GM18502 (cell line): ENCODE results near the gene BCAR1.
"Not testable (repeated sequence)": the region's sequence is repeated elsewhere in the genome, so short reads cannot be mapped to it uniquely, and the experiment has no call there.

Source experiments
- ATAC-seq: cut with Tn5 transposase; IDR thresholded peaks from one replicate; pipeline ENCODE4 v1.9.1; 2021; ENCODE audit warnings: mild to moderate bottlenecking; ENCODE audit not compliant: unreplicated experiment, poor library complexity

BCAR1 gene

DNA sequence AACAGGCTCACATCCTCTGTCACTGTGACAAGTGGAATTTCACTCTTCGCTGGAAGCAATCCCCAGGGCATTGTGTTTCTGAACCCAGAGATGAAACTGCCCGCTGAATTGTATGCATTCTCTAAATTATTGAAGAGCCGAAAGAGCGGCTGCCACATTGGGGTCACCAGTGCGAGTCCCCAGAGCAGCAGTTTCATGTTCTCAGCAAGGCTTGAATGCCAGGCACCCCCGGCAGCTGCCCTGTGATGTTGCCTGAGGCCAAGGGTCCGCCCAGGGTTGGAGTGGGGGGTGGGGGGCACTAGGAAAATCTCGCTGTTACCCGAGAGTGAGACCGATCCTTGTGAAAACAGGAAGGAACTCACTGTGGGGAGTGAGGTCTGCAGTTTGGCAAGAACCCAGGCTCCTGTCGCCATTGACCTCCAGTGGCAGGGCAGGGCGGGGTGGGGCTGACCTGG, 20.7 kb upstream of the BCAR1 start:
- ATAC-seq, result no peak

DNA sequence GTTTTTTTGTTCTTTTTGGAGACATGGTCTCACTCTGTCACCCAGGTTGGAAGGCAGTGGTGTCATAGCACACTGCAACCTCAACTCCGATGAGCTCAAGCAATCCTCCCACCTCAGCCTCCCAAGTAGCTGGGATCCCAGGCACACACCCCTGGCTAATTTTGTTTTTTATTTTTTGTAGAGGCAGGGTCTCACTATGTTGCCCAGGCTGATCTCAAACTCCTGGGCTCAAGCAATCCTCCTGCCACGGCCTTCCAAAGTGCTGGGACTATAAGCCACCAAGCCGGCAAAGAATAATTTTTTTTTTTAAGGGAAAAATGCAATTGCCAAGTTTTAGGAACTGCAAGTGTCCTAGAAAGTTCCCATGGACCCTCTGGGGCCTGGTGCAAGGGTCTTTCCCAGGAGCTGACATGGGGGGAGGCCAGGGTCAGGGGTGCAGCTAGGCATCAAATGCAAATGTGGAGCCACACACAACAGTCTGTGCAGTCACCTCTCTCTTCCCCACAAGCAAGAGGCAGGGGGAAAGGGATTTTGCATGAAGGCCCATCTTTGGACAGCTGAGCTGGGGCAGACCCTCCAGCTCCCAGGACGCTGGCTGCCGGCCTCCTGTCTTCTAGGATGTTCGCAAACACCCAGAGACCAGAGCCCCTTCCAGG, 20.1 kb upstream of the BCAR1 start:
- no peak for ATAC-seq

DNA sequence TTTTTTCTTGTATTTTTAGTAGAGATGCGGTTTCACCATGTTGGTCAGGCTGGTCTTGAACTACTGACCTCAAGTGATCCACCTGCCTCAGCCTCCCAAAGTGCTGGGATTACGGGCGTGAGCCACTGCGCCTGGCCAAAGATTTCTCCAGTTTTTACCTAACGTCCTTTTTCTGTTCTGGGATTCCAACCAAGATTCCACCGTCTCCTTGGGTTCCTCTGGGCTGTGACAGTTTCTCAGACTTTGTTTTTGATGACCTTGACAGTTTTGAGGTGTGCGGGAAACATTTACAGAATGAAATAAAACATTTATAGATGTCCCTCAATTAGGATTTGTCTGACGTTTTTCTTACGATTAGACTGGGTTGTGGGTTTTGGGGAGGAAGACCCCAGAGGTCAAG, 17.9 kb upstream of the BCAR1 start:
- not testable (repeated sequence) for ATAC-seq

DNA sequence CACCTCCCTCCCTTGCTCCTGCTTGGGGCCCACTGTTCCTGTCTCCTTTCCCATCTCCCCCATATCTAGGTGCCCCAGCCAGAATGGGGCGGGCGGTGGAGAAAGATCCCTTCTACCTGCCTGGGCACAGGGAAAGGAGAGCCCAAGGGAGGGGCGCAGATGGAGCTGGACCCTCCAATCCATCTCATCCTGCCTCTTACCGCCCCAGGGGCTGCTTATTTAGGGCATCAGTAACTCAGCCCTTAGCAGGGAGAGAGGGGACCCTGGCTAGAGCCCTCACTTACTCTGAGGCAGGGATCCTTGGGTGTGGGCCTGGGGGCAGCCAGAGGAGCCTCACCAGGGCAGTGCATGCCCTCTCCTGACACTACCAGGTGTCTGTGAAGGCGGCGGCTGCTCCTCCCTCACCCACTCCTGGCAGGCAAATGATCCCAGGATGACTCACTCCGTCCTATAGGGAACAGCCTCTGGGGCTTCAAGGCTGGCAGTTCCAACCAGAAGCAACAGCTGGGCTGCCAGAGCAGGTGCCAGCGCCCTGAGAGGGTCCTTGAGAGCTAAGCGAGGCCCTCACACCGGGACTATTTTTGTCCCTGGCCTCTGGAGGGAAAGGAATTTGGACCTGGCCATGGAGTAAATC, 16.3 kb upstream of the BCAR1 start:
- no peak for ATAC-seq

DNA sequence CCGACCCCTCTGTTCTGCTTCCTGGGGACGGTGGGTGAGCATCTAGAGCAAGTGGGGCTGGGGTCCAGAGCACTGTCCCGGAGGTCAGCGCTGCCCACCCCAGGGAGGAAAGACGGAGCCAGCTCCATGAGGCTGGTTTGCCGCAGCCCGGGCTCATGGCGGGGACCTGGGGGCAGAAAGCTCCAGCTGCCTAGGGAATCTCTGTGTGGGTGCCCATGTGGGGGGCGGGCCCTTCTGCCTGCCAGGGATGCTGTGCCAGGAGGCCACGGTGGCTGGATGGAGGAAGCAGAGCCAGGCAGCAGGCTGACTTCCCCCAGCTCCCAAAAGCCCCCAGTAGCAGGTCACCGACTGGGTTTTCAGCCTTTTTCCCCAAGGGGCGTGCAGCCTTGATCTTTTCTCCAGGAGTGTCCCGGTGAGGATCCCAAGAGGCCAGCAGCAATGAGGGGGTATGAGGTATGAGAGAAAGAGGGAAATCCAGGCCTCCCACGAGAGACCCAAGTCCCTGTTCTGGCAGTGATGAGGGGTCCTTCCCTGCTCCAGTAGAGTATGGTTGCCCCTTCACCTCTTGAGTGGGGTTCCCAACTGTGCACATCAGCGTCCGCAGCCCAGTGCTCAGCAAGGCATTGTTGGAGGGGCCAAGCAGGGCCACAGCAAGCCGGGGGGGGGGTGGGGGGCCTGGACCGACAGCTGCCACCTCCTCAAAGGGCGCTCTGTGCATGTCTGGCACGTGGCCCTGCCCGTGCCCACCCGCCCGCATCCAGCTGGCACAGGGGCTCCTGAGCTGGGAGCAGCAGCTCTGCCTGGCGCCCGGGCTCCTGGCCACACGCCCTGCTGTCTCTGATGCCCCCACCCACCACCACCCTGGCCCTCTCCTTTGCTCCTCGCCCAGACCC, 15.6 kb upstream of the BCAR1 start:
- ATAC-seq, result no peak

DNA sequence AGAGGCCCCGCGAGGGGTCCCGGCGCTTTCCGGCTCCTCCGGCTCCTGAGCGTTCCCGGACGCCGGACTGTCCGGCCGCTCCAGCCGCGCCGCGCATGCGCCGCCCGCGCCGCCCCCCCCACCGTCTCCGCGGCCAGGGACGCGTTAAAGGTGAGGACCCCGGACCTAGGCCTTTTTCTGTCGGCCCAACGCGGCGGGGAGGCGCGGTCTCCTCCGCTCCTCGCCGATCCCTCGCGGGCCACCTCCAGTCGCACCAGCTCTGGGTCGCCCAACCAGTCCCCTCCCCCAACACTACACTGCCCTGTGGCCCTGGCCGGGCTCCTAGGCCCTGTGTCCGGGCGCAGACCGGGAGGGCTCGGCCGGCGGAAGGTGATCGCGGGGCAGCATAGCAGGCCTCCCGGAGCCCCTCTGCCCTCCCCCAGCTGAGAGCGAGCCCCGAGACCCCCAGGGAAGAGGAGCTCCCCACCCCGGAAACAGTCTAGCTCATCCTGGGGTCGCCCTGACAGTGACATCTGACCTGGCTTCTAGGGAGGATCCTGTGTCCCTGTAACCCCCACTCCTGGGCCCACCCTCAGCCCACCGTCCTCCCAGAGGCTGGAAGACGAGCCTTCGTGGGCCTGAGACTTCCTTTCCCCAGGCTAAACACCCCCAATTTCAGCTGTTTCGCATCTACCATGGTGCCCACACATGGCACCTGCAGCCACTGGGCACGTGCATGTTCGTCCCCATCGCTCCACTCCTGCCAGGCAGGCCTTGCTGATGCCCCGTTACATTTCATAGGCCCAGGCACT, 14.7 kb upstream of the BCAR1 start:
- ATAC-seq, result peak; percentile 77

DNA sequence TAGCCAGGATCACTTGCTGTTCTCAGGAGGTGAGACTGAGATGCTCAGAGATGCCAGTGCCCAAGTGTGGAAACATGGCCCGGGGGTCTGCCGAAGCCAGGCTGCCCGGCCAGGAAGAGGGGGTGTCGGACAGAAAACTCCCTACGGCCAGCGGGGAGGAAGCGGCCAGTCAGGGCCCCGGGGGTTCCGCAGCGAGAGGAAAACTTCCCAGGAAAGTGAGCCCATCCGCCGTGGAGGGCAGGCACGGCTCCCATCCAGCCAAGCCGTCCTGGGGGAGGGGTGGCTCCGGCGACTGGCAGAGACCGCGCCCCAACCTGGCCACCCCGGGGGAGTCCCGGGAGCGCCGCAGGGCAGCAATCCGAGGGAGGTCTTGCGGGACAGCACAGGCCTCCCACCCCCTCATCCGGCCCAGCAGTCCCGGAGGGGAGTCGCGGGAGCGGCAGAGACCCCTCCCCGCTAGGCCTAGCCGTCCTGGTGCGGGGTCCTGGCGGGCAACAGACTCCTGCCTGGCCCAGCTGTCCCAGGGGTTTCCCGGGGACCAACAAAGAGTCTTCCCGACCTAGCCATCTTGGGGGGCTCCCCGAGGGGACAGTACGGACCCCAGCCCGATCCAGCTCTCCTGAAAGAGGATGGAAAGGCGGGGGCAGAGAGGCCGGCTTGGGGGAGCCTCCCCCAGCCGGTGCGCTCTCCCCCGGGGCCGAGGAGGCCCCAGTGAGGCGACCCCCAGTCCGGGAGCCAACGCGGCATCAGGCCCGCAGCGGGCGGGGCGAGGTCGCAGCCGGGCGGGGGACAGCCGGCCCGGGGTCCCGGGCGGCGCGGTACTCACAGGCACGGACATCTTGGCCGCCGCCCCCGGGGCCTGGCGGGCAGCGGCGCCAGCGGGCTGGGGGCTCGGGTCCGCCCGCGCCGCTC, 13.8 kb upstream of the BCAR1 start:
- peak; percentile 11 for ATAC-seq

DNA sequence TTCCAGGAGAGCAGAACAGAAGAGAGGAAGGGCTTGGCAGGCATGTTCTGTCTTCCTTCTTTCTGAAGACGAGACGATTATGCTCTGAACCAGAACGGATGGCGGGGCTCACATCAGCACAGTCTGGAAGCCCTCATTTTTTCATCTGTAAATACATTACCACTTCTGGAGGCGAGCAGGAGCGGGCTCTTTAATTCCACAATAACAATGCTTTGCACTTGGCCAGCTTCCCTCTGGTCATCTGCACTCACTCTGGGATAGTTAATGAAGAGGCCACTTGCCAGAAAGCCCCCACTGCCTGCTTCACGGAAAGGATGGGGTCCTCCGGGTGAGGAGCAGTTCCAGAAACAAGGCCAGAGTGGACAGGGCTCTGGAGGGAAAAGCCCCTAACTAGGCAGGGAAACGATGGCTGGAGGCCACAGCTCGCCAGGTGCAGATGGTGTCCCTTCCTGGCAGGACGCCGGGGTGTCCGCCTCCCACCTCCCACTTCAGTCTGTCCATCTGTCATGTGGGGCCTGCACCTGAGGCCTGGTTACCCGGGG, 13.1 kb upstream of the BCAR1 start:
- ATAC-seq, result no peak

DNA sequence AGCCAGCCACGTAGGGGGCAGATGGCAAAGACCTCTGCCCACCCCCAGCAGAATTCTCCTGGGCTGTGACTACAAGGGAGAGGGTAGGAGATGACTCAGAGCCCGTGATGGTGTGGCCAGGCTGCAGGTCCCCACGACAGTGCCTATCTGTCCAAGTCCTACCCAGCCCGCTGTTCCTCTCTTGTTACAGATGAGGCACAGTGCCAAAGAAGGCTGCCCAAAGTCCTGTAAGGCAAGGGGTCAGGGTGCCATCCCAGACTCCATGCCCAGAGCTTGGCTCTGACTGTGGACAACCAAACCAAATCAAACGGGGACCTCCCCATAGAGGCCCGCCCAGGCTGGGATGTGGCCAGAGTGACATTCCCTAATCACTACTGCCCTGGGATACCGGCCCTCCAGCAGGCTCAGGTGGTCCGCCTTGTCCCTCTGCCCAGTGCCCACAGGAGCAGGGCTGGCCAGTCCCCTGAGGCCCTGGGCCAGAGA, 12.6 kb upstream of the BCAR1 start:
- ATAC-seq, result no peak

DNA sequence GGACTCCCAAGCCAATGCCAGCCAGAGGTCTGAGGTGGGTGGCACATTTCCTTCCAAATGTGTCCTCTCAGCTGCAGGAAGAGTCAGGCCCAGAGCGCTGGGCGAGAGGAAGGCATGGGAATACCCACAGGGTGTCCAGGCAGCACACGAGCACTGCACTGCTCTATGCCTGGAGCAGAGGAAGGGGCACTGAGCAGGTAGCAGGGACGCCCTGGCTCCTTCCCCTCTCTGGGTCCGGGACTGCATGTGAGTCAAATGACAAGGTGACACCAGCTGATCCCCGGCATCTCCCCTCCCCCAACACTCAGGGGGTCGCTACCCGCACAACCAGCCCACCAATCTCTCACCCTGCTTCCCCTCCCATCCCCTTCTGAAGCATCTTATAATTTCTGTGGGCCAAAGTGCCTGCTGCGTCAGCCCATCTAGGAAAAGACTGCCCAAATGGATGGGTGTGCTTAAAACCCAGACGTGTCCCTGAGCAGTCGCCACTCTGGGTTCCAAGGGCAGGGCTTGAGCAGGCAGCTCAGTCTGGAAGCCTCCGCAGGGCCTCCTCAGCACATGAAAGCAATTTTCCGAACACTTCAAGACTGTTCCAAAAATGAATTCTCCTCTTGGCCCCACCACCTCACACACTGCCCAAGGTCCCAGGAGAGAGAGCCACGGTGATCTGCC, 12.0 kb upstream of the BCAR1 start:
- no peak for ATAC-seq

DNA sequence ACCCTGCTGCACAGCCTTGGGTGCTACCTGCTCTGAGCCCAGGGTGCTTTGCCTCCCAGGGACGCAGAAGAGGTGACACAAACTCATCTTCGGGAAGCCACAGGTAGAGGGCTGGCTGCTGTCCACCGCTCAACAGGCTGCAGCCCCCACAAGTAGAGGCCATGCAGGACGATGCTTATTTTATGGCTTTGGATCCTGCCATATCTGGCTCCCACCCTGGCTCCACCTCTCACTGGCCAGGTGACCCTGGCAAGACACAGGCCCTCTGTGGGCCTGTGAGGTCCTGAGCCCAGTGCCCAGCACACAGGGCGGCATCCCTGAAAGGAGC, 11.3 kb upstream of the BCAR1 start:
- no peak for ATAC-seq

DNA sequence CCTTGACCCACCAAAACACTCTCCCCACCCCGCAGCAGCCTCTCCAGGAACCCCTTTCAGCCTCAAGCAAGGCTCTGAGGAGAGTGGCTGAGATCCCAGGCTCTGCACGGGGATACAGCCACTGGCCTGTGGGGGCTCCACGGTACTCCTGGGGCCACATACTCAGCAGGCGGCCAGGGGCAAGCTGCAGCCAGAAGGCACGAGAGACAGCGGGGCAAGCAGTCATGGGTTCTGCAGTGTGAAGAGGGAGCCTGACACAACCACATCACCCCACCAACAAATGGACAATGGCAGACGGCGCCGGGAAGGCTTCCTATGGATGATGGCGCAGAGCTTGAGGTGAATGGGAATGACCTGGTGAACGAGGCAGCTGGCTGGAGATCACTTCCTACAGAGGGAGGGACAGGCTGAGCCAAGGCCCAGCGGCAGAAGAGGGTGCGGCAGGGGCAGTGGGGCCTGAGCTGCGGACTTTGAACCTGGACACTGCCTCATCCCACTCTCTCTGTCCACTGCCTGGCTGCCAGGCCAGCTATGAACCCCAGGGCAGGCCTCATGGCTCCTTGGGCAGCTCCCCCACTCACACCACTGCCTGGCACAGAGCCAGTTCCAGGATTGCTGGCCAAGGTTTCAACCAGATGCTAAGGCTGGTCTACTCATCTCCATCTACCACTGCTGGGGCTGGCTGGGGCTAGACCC, 10.8 kb upstream of the BCAR1 start:
- no peak for ATAC-seq

DNA sequence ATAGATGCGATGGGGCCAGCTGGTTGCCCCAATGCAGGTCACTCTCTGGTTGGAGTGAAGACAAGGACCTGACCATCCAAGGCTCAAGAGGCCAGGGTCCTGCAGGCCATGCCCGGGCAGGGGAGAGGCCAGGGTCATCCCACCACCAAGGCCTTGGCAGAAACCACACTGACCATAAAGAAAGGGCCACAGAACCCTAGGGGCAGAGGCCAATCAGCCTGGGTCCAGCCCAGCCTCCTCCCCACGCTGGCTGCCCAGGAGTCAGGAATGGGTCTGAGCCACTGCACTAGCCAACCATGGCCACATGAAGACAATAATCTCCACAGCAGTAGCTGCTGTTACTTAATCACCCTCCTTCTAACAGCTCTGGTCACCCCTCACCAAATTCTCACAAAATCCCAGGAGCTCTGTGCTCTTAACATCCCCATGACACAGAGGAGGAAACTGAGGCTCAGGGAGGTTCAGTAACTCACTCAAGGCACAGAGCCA, 10.2 kb upstream of the BCAR1 start:
- no peak for ATAC-seq

DNA sequence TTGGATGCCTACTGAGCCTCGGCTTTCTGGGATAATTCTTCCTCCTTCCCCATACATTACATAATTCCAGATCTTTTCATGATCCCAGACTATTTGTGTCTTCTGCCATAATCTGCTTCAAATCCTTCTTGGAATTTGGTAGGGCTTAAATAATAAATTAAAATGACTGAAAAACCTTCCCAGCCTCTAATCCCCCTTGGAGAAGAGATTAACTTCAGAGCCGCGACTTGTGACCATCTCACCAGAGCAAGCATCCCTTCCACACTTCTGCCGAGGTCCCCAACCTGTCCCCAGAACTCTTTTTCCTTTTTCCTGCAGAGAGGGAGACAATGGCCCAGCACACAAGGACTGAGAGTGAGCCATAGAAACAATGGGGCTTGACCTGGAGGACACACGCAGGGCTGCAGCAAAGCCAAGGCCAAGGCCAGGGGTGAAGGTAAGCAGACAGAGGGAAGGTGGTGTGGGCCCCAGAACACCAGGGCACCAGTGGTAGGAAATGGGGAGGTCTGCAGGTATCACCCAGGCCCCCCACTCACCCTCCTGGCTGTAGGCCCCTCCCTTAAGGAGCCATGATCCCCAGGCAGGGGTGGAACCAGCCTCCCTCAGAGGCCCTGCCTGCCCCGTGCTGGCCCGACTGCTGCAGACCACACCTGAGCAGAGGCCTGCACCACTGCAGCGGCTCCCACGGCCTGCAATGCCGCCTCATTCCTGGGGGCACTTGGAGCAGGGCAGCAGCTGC, 9.6 kb upstream of the BCAR1 start:
- no peak for ATAC-seq

DNA sequence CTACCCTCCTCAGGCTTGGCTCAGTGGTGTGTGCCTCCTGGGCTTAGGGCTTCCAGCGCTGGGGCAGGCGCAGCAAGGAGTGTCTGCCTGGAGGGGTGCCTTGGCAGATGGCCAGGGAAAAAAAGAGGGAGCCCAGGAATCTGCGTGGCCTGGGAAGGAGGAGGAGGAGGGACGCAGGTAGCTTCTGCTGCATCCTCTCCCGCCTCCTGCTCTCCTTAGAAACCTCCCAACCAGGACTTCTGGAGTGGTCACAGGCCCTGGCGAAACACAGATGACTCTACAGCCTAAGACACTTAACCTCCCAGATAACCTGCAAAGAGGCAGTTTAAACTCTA, 7.3 kb upstream of the BCAR1 start:
- ATAC-seq, result no peak

DNA sequence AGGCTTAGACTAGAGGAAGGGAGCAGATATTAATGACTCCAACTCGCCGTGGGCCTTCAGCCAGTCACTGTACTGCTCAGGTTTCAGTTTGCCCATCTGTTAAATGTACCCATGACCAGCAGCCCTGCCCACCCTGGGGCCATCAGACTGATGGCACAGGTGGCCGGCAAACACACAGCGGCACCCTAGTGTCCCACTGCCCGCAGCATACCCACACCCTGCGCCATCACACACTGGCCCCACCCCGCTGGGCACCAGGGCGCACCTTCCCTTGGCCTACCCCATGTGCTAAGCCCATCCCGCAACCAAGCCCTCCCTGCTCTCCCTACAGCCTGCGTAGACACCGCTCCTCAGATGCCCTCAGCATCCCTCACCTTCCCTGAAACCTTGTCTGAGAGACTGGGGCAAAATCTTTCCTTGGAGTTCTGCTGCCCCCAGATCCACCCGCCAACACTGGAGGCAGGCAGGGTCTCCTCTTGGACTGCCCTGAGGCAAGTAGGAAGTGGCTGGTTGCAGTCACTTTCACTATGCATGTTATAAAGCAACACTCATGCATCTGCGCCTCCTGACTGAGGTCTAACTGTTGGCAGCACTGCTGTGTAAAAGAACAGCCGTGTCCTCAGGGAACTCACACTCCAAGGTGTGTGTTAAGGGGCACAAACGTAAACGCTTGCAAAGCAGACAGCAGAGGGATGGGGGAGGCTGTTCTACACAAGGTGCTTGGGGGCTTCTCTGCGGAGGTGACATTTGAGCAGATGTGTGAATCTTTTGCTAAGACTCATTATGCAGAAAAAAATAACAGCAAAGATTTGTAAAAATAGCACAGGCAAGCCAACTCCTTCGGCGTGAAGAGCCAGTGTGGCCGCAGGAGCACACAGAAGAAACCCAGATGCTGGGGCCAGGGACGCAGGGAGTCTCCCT, 6.7 kb upstream of the BCAR1 start:
- no peak for ATAC-seq
